Measurements from ENCODE around the gene KDM5A.

GRCh38 chr12:288687-289086 is 100.4 kb downstream of the KDM5A start:
- TF ChIP-seq ZNF274 (IDR thresholded peaks at IDR 0.05; ENCODE audit: low read depth, low read length) (no peak), SUZ12 (IDR thresholded peaks at IDR 0.05; ENCODE audit: extremely low read depth, insufficient read depth, insufficient read length) (no peak), YY1 (IDR thresholded peaks at IDR 0.05; ENCODE audit: insufficient read depth, insufficient read length) (no peak)

Measured in NT2/D1 (cell line).